B cell (primary cell): ENCODE data around the gene MAPKAP1. TPM values are rescaled to one million over a fixed set of nuclear protein-coding genes. Genes with fewer than 3 reads are reported as not detected.
A peak's percentile ranks its signal among the peaks of the same experiment; 100 is the strongest.
"Not testable (repeated sequence)": the region's sequence is repeated elsewhere in the genome, so short reads cannot be mapped to it uniquely, and the experiment has no call there.

Experiments used
- ATAC-seq: fragments of 200-7000 bp; cut with Tn5 transposase; one replicate; pipeline ENCODE4 v1.10.0; 2021; ENCODE audit warnings: low read depth, mild to moderate bottlenecking, moderate number of reproducible peaks, moderate library complexity
- CTCF ChIA-PET: fragments of 350-600 bp; sonication (Branson Sonifier 250); formaldehyde crosslinking; loops from one replicate; lab custom pipeline; 2021; ENCODE audit warnings: antibody characterized with exemption, inconsistent platforms; lab: Charles Lee
- POLR2A ChIA-PET: fragments of 350-600 bp; sonication (Branson Sonifier 250); formaldehyde crosslinking; loops from one replicate; lab custom pipeline; 2021; ENCODE audit warnings: antibody characterized with exemption; lab: Charles Lee
- DNase-seq: peaks from one replicate; pipeline ENCODE4 v3.0.0; 2013
- H2AFZ ChIP-seq: 2 replicates; pipeline ENCODE4 v1.6.1; 2012; ENCODE audit warnings: mild to moderate bottlenecking, low read depth, low read length; ENCODE audit not compliant: insufficient read depth, poor library complexity, severe bottlenecking
- H3K27ac ChIP-seq, 2 donors: 1 replicate in 1 of 2; 2 replicates in 1 of 2; pipeline ENCODE4 v1.5.1; 2012 to 2013; ENCODE audit warnings: low read length in 2 of 2, mild to moderate bottlenecking in 2 of 2, moderate library complexity in 1 of 2
- H3K27me3 ChIP-seq, 4 experiments: fragments of 200-600 bp in 1 of 4; sonication (generic) in 1 of 4; replicated peaks in 1 of 4; 1 replicate in 2 of 4; 2 replicates in 2 of 4; pipeline versions ENCODE4 v1.6.1 to v1.7.0; 2013 to 2016; ENCODE audit warnings: low read length in 3 of 4, mild to moderate bottlenecking in 2 of 4, mixed read lengths in 1 of 4, moderate library complexity in 1 of 4; ENCODE audit not compliant: insufficient read depth in 4 of 4, control insufficient read depth in 3 of 4; ENCODE audit errors: control extremely low read depth in 1 of 4
- H3K36me3 ChIP-seq, 2 experiments: replicated peaks in 1 of 2; 1 replicate in 1 of 2; 2 replicates in 1 of 2; pipeline versions ENCODE4 v1.6.1 to v1.7.1; 2013; ENCODE audit warnings: low read length in 1 of 2; ENCODE audit not compliant: insufficient read depth in 2 of 2, control insufficient read depth in 1 of 2; ENCODE audit errors: control extremely low read depth in 1 of 2, extremely low read depth in 1 of 2
- H3K4me1 ChIP-seq, 2 donors: fragments of 200-600 bp in 1 of 2; sonication (generic) in 1 of 2; 1 replicate in 1 of 2; 2 replicates in 1 of 2; pipeline versions ENCODE4 v1.5.1 to v1.6.1; 2013 to 2017; ENCODE audit warnings: low read length in 2 of 2; ENCODE audit not compliant: control insufficient read depth in 2 of 2, insufficient read depth in 2 of 2
- H3K4me2 ChIP-seq: replicated peaks from 2 replicates; pipeline ENCODE3; 2012; ENCODE audit warnings: mild to moderate bottlenecking, low read depth, low read length; ENCODE audit not compliant: poor library complexity, severe bottlenecking
- H3K4me3 ChIP-seq, 5 experiments: fragments of 200-600 bp in 1 of 5; sonication (generic) in 1 of 5; 1 replicate in 3 of 5; 2 replicates in 2 of 5; pipeline versions ENCODE4 v1.5.1 to v1.7.0; 2011 to 2016; ENCODE audit warnings: low read length in 4 of 5, mild to moderate bottlenecking in 4 of 5, low read depth in 2 of 5, control low read depth in 1 of 5, moderate library complexity in 1 of 5; ENCODE audit not compliant: insufficient read depth in 1 of 5; ENCODE audit errors: control extremely low read depth in 1 of 5, extremely low read depth in 1 of 5
- H3K79me2 ChIP-seq: fragments of 200-600 bp; sonication (generic); one replicate; pipeline ENCODE4 v1.6.0; 2016; ENCODE audit warnings: low read length; ENCODE audit not compliant: control insufficient read depth, insufficient read depth
- H3K9ac ChIP-seq: fragments of 200-600 bp; sonication (generic); 2 replicates; pipeline ENCODE4 v1.6.1; 2017; ENCODE audit warnings: mild to moderate bottlenecking, low read length, moderate library complexity
- H3K9me3 ChIP-seq, 3 donors: one replicate each; pipeline versions ENCODE4 v1.6.1 to v1.7.1; 2013; ENCODE audit warnings: low read length in 2 of 3; ENCODE audit not compliant: control insufficient read depth in 2 of 3, insufficient read depth in 1 of 3; ENCODE audit errors: control extremely low read depth in 1 of 3
- H4K20me1 ChIP-seq: 2 replicates; pipeline ENCODE4 v1.6.0; 2012; ENCODE audit warnings: mild to moderate bottlenecking, low read length; ENCODE audit not compliant: insufficient read depth, control insufficient read depth, poor library complexity, severe bottlenecking
- H3K27ac Mint-ChIP-seq: one replicate; pipeline ENCODE4 v1.8.0; 2021; ENCODE audit warnings: mixed read lengths
- H3K27me3 Mint-ChIP-seq: one replicate; pipeline ENCODE4 v1.8.0; 2021; ENCODE audit warnings: mixed read lengths
- H3K4me1 Mint-ChIP-seq: one replicate; pipeline ENCODE4 v1.8.0; 2021; ENCODE audit warnings: mixed read lengths
- H3K4me3 Mint-ChIP-seq: one replicate; pipeline ENCODE4 v1.8.0; 2021; ENCODE audit warnings: mixed read lengths
- H3K9me3 Mint-ChIP-seq: one replicate; pipeline ENCODE4 v1.8.0; 2022; ENCODE audit warnings: mixed read lengths; ENCODE audit not compliant: insufficient read depth
- CTCF ChIP-seq: fragments of 200-600 bp; IDR thresholded peaks from one replicate; pipeline ENCODE4 v1.8.0; 2022; ENCODE audit warnings: antibody characterized with exemption, mild to moderate bottlenecking
- EZH2 ChIP-seq: IDR thresholded peaks from 2 replicates; pipeline ENCODE4 v1.6.1; 2012; ENCODE audit warnings: borderline replicate concordance, low read depth, mild to moderate bottlenecking, moderate library complexity, low read length; ENCODE audit not compliant: insufficient read depth, poor library complexity, severe bottlenecking
- WGBS: methylation state at CpG from one replicate; pipeline ENCODE4 v1.1.5; 2013; ENCODE audit warnings: missing lambda C conversion rate; ENCODE audit not compliant: insufficient coverage; 5-methylcytosine and 5-hydroxymethylcytosine counted together
- intact Hi-C: fragments of 100-400 bp; cut with micrococcal nuclease; formaldehyde crosslinking; loops from one replicate; pipeline ENCODE4 v1.10.0; 2022
- polyA plus RNA-seq: library from polyadenylated mRNA; depleted of rRNA; stranded (reverse); fragments of >200 nt; gene quantifications from 2 replicates; pipeline ENCODE4 v1.2.3, GENCODE V29; 2012
- total RNA-seq, 2 donors: library from RNA; stranded (reverse); fragments of 120-200 nt in 1 of 2; gene quantifications; 1 replicate in 1 of 2; 2 replicates in 1 of 2; pipeline versions ENCODE4 v1.2.3 to v1.2.4, GENCODE V29; 2013 to 2022

Gene MAPKAP1
- total and polyA plus RNA-seq, 2 donors (not counting 1 experiment from before 2014, with no cell fraction given) = 51.6 to 62.4 TPM

GRCh38 chr9:125699870-125700269 lies 7.1 kb downstream of the MAPKAP1 start:
- ChIA-PET POLR2A (no interaction called here), CTCF (interaction anchor here (0.6 kb wide), 1 partner anchor 57 kb away, joined by 3 read pairs; no protein-coding TSS in a partner anchor)
- DNase-seq = no peak
- Histone ChIP-seq H3K9ac (no peak overlapping the region), H3K4me1 (peaks cover 21 to 23% of the 10 kb centered on the region in 2 donors), H4K20me1 (peaks cover 23% of the 10 kb centered on the region), H3K4me2 (no peak overlapping the region), H3K9me3 (no peaks in the 10 kb centered on the region), H3K4me3 (no peak overlapping the region), H3K36me3 (peaks cover 0 to 2% of the 10 kb centered on the region in 2 experiments), H3K27ac (no peak overlapping the region), H2AFZ (no peak overlapping the region), H3K27me3 (no peaks in the 10 kb centered on the region), H3K79me2 (peaks cover 91% of the 10 kb centered on the region)
- Mint-ChIP-seq H3K4me3 (no peak overlapping the region), H3K9me3 (no peaks in the 10 kb centered on the region), H3K4me1 (peaks cover 51% of the 10 kb centered on the region), H3K27ac (no peak overlapping the region), H3K27me3 (no peaks in the 10 kb centered on the region)
- intact Hi-C loops = no loop called here
- ATAC-seq = no peak
- TF ChIP-seq EZH2 (no peak), CTCF (no peak)
- 100% methylated on average over 1 of the region's 3 CpGs for WGBS

GRCh38 chr9:125696106-125696647 lies 10.8 kb downstream of the MAPKAP1 start:
- no peaks in the 10 kb centered on the region for H3K9me3 Mint-ChIP-seq
- Histone ChIP-seq H3K27ac (peak overlapping the region in 1 of 2 donors; percentile 38), H3K4me1 (peaks cover 14 to 16% of the 10 kb centered on the region in 2 donors), H3K4me2 (no peak overlapping the region), H2AFZ (no peak overlapping the region), H3K27me3 (no peaks in the 10 kb centered on the region), H3K36me3 (peaks cover 0 to 3% of the 10 kb centered on the region in 2 experiments), H3K4me3 (no peak overlapping the region), H4K20me1 (peaks cover 22% of the 10 kb centered on the region), H3K9ac (no peak overlapping the region), H3K9me3 (no peaks in the 10 kb centered on the region), H3K79me2 (peaks cover 86% of the 10 kb centered on the region)
- TF ChIP-seq CTCF = no peak
- no peak for TF ChIP-seq EZH2
- 61% methylated on average over 3 of the region's 6 CpGs for WGBS
- no peak overlapping the region for H3K4me3 Mint-ChIP-seq
- H3K27ac Mint-ChIP-seq = no peak overlapping the region
- ChIA-PET CTCF (no interaction called here), POLR2A (no interaction called here)
- ATAC-seq (no peak), DNase-seq (no peak)
- H3K4me1 Mint-ChIP-seq = peaks cover 39% of the 10 kb centered on the region
- intact Hi-C loops = no loop called here
- H3K27me3 Mint-ChIP-seq = no peaks in the 10 kb centered on the region

GRCh38 chr9:125695548-125695947 lies 11.5 kb downstream of the MAPKAP1 start:
- not testable (repeated sequence) for DNase-seq
- H3K4me1 Mint-ChIP-seq = peaks cover 39% of the 10 kb centered on the region

More at GRCh38 chr9:125695548-125695947, 11.5 kb downstream of the MAPKAP1 start:
- H2AFZ ChIP-seq, H3K4me3 Mint-ChIP-seq, H3K4me1 ChIP-seq, H3K36me3 ChIP-seq, CTCF ChIA-PET, H3K4me2 ChIP-seq, H3K27ac ChIP-seq, H3K4me3 ChIP-seq, H3K27ac Mint-ChIP-seq, H3K9ac ChIP-seq, ATAC-seq, H3K9me3 Mint-ChIP-seq, H3K27me3 ChIP-seq, H3K9me3 ChIP-seq, intact Hi-C loops, H3K27me3 Mint-ChIP-seq: not testable (repeated sequence)
- WGBS = 92% methylated on average over 2 of the region's 8 CpGs
- Histone ChIP-seq H3K79me2 (peaks cover 83% of the 10 kb centered on the region), H4K20me1 (peaks cover 18% of the 10 kb centered on the region)
- POLR2A ChIA-PET = interaction anchor here (0.8 kb wide), 1 partner anchor 135 kb away, joined by 3 read pairs; no protein-coding TSS in a partner anchor
